KMS-11 (cell line): Measurements from ENCODE around the gene STK38.

Experiments
- H2AFZ ChIP-seq: fragments of 200-600 bp; sonication (generic); 2 replicates; pipeline ENCODE4 v1.6.1; 2016; ENCODE audit warnings: antibody characterized with exemption, mixed run types, low read depth
- H3K27ac ChIP-seq: fragments of 200-600 bp; sonication (generic); 2 replicates; pipeline ENCODE4 v1.6.1; 2016; ENCODE audit warnings: mild to moderate bottlenecking, mixed run types
- H3K27me3 ChIP-seq: fragments of 200-600 bp; sonication (generic); 2 replicates; pipeline ENCODE4 v1.6.1; 2017; ENCODE audit warnings: mild to moderate bottlenecking, low read depth, mixed run types, moderate library complexity; ENCODE audit not compliant: insufficient read depth
- H3K36me3 ChIP-seq: fragments of 200-600 bp; sonication (generic); 2 replicates; pipeline ENCODE4 v1.6.1; 2017; ENCODE audit warnings: mild to moderate bottlenecking, mixed run types; ENCODE audit not compliant: insufficient read depth
- H3K4me1 ChIP-seq: fragments of 200-600 bp; sonication (generic); 2 replicates; pipeline ENCODE4 v1.6.1; 2016; ENCODE audit warnings: mild to moderate bottlenecking, low read depth, mixed run types; ENCODE audit not compliant: poor library complexity, severe bottlenecking
- H3K4me2 ChIP-seq: fragments of 200-600 bp; sonication (generic); 2 replicates; pipeline ENCODE4 v1.7.0; 2016; ENCODE audit warnings: mild to moderate bottlenecking, mixed run types
- H3K4me3 ChIP-seq: fragments of 200-600 bp; sonication (generic); IDR thresholded peaks from 2 replicates; pipeline ENCODE4 v1.6.1; 2017; ENCODE audit warnings: low read depth, low read length, mixed read lengths; ENCODE audit not compliant: insufficient read depth
- H3K79me2 ChIP-seq: fragments of 200-600 bp; sonication (generic); 2 replicates; pipeline ENCODE4 v1.6.1; 2016; ENCODE audit warnings: low read depth, mixed run types; ENCODE audit not compliant: insufficient read depth
- H3K9ac ChIP-seq: fragments of 200-600 bp; sonication (generic); 2 replicates; pipeline ENCODE4 v1.6.1; 2016; ENCODE audit warnings: mild to moderate bottlenecking, mixed run types
- H4K20me1 ChIP-seq: fragments of 200-600 bp; sonication (generic); 2 replicates; pipeline ENCODE4 v1.6.1; 2016; ENCODE audit warnings: mild to moderate bottlenecking, mixed run types; ENCODE audit not compliant: insufficient read depth
- TF ChIP-seq, protein P1 (sequence below): fragments of 200-600 bp; sonication (generic); conservative IDR thresholded peaks from 2 replicates; pipeline ENCODE4 v1.6.1; 2017; ENCODE audit warnings: low read depth, mild to moderate bottlenecking, antibody characterized with exemption, low read length, moderate library complexity, mixed read lengths

Gene STK38

DNA sequence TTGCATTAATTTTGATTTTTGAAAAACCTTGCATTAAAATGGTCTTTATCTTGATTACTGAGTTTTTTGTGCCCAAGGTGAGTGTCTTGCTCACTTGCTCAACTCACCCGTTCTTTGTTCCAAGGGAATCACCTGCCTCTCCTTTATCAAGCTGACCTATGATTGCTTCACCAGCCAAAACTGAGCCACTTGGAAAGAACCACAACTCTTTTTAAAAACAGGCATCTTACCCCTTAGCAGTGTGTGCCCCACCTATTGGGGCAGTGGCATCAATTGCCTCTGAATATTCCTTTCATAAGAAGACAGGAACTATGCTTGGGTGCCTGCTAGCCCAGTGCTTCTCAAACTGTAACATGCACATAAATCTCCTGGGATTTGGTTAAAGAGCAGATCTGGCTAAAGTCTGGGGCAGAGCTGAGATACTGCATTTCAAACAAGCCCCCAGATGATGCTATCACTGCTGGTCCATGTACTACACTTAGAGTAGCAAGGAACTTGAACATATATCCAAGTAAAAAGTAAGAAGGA, 3.3 kb upstream of the STK38 start:
- TF ChIP-seq, protein P1, sequence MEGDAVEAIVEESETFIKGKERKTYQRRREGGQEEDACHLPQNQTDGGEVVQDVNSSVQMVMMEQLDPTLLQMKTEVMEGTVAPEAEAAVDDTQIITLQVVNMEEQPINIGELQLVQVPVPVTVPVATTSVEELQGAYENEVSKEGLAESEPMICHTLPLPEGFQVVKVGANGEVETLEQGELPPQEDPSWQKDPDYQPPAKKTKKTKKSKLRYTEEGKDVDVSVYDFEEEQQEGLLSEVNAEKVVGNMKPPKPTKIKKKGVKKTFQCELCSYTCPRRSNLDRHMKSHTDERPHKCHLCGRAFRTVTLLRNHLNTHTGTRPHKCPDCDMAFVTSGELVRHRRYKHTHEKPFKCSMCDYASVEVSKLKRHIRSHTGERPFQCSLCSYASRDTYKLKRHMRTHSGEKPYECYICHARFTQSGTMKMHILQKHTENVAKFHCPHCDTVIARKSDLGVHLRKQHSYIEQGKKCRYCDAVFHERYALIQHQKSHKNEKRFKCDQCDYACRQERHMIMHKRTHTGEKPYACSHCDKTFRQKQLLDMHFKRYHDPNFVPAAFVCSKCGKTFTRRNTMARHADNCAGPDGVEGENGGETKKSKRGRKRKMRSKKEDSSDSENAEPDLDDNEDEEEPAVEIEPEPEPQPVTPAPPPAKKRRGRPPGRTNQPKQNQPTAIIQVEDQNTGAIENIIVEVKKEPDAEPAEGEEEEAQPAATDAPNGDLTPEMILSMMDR: no peak
- Histone ChIP-seq H3K4me1 (peaks cover 24% of the 10 kb centered on the region), H3K79me2 (peaks cover 7% of the 10 kb centered on the region; the same call in 1 of the 2 replicates), H3K27me3 (no peaks in the 10 kb centered on the region), H3K4me3 (no peak overlapping the region), H3K27ac (no peak overlapping the region), H3K9ac (no peak overlapping the region), H3K4me2 (no peak overlapping the region), H3K36me3 (no peaks in the 10 kb centered on the region), H4K20me1 (no peaks in the 10 kb centered on the region), H2AFZ (no peak overlapping the region)

DNA sequence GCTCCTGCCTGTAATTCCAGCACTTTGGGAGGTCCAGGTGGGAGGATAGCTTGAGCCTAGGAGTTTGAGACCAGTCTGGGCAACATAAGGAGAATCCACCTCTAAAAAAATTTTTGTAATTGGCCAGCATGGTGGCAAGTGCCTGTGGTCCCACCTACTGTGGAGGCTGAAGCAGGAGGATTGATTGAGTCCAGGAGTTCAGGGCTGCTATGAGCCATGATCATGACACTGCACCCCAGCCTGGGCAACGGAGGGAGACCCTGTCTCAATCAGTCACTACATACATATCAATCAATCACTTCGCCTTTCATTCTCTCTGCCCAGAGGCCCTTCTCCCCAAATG, 1.1 kb upstream of the STK38 start:
- H3K4me3 ChIP-seq: no peak overlapping the region
- peaks cover 26% of the 10 kb centered on the region; the same call in 1 of the 2 replicates for H3K79me2 ChIP-seq
- TF ChIP-seq, protein P1: no peak
- H3K4me2 ChIP-seq: no peak overlapping the region
- H3K27ac ChIP-seq: no peak overlapping the region
- H3K4me1 ChIP-seq: peaks cover 44% of the 10 kb centered on the region
- no peak overlapping the region for H3K9ac ChIP-seq
- H4K20me1 ChIP-seq: no peaks in the 10 kb centered on the region
- H3K27me3 ChIP-seq: no peaks in the 10 kb centered on the region
- peak overlapping the region; percentile 13 for H2AFZ ChIP-seq
- no peaks in the 10 kb centered on the region for H3K36me3 ChIP-seq

DNA sequence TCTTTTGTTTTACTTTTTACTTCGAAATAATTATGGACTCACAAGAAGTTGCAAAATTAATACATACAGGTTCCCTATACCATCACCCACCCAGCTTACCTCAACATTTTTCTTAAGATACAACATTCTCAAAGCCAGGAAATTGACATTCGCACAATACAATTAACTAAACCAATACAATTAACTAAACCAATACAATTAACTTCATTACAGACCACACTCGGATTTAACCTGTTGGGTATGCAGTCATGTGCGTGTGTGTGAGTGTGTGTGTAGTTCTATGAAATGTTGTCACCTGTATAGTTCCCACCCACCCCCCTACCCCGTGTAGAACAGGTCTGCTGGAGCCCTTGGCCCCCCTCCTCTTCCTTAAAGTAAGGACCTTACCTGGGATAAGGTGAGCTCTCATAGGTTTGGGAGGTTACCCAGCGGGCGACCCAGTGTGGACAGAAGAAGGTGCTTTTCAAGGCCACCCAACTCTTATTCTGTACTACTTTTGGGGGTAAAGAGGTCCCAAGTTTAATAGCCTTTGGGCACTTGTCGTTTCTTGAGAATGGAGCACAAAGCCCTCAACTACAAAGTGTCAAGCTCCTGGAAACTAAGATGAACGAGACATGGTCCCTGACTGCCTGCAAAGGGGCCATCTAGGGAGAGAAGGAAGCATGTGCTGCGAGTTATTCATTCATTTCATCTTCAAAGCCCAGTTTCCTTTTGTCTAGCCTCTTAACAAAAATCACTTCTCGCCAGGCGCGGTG, 544 bp upstream of the STK38 start:
- Histone ChIP-seq H3K4me1 (peaks cover 41% of the 10 kb centered on the region), H4K20me1 (no peaks in the 10 kb centered on the region), H3K4me3 (no peak overlapping the region), H3K27me3 (no peaks in the 10 kb centered on the region), H3K9ac (no peak overlapping the region), H2AFZ (peak overlapping the region; percentile 13), H3K4me2 (peak overlapping the region; percentile 22; the same call in 1 of the 2 replicates), H3K27ac (no peak overlapping the region), H3K36me3 (no peaks in the 10 kb centered on the region), H3K79me2 (peaks cover 31% of the 10 kb centered on the region; the same call in 1 of the 2 replicates)
- TF ChIP-seq, protein P1: no peak

DNA sequence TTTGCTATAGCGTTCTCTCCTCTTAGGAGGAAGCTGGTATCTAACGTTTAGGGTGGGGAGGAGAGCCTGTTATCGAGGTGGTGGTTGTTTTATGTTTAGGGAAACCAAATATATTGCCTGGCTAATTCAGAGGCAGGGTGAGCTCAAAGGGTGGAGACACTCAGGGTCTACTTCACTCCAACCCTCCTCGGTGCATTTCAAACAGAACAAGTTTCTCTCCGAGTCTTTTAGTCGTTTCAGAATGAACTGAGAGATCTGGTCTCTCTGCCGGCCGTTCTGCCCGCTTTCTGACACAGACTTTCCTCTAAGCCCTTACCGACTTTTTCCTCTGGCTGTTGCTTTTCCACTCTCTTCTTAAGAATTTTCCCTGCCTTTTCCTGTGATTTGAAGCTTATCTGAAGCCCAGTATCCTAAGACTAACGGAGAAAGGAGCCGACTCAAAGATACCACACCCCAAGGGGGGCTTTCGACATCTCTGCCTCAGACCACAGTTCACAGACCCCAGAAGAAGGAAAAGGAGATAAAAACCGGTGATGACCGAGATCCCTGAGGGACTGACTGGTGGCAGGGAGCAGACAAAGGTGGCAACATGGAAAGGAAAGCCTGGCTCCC, 865 bp downstream of the STK38 start:
- no peaks in the 10 kb centered on the region for H3K36me3 ChIP-seq
- peaks cover 41% of the 10 kb centered on the region; the same call in 1 of the 2 replicates for H3K79me2 ChIP-seq
- H3K4me3 ChIP-seq: peak overlapping the region; percentile 58
- H3K27me3 ChIP-seq: no peaks in the 10 kb centered on the region
- H4K20me1 ChIP-seq: no peaks in the 10 kb centered on the region
- H2AFZ ChIP-seq: peak overlapping the region; percentile 93
- peak overlapping the region; percentile 35; the same call in 1 of the 2 replicates for H3K27ac ChIP-seq
- H3K4me1 ChIP-seq: peaks cover 42% of the 10 kb centered on the region
- TF ChIP-seq, protein P1: no peak
- H3K4me2 ChIP-seq: peak overlapping the region; percentile 93
- H3K9ac ChIP-seq: peak overlapping the region; percentile 77; the same call in 1 of the 2 replicates
